ENCODE data around the gene DRG2. TPM values are rescaled to one million over a fixed set of nuclear protein-coding genes. Genes with fewer than 3 reads are reported as not detected.

Gene DRG2
- total RNA-seq, 8 experiments from 2014 or later, result 16.8 to 40.1 (median 25.8) TPM

DNA sequence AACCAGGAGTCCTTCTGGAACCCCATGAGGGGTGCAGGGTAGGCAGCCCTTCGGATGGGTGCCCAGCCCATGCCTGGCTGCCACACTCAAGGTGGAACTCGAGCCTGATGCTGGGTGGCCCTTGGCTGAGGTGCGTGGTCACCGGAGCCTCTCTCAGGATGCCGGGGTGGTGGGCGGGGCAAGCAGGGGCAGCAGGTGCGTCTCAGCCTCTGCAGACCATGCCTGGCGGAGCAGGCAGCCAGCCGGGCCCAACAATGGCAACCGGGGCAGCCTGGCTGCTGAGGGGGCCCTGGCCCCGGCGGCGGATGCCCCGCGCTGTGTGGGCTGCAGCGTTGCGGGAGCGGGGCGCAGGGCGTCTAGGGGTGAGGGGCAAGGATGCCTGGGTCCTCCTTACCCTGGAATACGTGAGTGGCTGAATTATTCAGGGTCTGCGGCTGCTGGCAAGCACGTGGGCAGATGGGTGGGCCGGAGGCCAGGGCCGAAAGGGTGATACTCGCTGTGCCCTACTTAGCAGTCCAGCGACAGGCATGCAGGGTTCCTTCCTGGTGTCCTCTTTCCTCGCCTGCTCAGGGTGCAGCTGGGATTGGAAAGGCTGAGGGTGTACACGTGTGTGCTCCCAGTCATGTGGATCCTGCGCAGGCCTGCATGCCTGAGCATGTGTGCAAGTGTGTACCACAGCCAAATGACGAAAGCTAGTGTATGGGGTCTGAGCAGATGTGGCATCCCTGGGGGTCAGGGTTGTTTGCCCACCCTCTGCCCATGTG is 35.4 kb downstream of the DRG2 start:
- WGBS, 10 experiments, result 24 to 71% (median 40%) methylated on average over 1 to 8 of the region's 31 CpGs; no CpG with 5 or more reads in 7 of the 10 experiments
- peak in 1 of 8 experiments; percentile 43 for ATAC-seq (replicated peaks in 6 of 8)

DNA sequence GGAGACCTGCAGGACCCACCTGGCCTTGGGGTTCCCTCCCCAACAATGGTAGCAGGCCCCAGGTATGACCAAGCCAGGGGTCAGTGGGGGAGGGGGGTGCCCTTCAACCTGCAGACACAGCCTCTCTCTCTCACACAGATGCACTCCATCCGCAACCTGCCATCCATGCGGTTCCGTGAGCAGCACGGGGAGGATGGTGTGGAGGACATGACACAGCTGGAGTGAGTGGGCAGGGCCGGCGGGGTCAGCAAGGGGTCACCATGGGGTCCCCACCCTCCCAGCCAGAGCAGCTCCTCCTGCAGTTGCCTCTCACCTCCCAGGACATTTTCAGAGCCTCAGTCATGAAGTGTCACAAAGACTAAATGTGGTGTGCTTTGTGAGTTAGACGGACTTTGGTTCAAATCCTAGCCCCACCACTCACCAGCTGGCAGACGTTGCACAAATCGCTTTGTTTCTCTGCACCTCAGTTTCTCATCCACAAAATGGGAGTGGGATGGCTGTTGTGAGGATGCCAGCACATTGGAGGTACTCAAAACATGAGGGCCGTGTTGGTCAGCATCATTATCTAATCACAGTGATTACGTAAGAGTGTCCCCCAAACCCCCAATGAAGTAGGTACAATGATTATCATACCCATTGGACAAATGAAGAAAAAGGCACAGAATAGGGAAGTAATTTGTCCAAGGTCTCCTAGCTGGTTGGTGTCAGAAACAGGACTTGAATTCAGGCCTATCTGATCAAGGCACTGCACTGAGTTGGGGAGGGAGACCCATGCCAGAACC is 36.8 kb downstream of the DRG2 start:
- H3K27ac ChIP-seq, result no peak overlapping the region
- in situ Hi-C loops (cut with MboI; ENCODE audit: low pct_unique_long_range_greater_than_20kb in 2 of 9, low sequenced_read_pairs in 9 of 9, unreplicated experiment in 9 of 9), result no loop called here
- peaks cover 3 to 7% of the 10 kb centered on the region in 2 donors for H3K4me1 ChIP-seq (replicated peaks in 1 of 2)
- 28 to 80% (median 60%) methylated on average over 1 to 10 of the region's 11 CpGs; no CpG with 5 or more reads in 5 of the 10 experiments for WGBS, 10 experiments
- ATAC-seq (replicated peaks in 6 of 8), result peak in 4 of 8 experiments; percentile 13 to 74 (median 22)
- H3K4me3 ChIP-seq, result no peak overlapping the region

More for the DNA sequence above, 35.4 kb downstream of the DRG2 start:
- Histone ChIP-seq H3K4me3 (no peak overlapping the region), H3K4me1 (replicated peaks in 1 of 2) (peaks cover 7 to 12% of the 10 kb centered on the region in 2 donors), H3K27ac (no peak overlapping the region)
- in situ Hi-C loops (cut with MboI; ENCODE audit: low pct_unique_long_range_greater_than_20kb in 2 of 9, low sequenced_read_pairs in 9 of 9, unreplicated experiment in 9 of 9), result no loop called here

DNA sequence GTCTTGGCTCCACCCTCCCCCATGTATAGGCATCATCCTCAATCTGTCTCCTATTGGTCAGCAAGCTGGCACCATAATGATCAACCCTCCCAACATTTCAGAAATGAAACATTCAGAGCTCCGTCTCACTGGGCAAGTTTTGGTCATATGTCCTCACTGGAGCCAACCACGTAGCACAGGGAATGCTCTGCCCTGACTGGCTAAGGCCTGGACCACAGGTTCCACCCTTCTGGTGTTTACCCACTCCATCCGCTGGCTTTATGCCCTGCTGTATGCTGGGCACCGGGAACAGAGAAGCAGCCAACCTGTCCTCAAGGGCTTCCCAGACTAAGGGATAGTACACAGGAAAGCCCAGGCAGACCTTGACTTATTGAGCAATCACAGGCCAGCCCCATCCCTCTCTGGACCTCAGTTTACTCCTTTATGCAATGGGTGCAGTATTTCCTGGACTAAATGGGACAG is 41.3 kb downstream of the DRG2 start:
- in situ Hi-C loops (cut with MboI; ENCODE audit: low pct_unique_long_range_greater_than_20kb in 2 of 9, low sequenced_read_pairs in 9 of 9, unreplicated experiment in 9 of 9), result no loop called here
- Histone ChIP-seq H3K27ac (no peak overlapping the region), H3K4me1 (replicated peaks in 1 of 2) (peaks cover 3 to 6% of the 10 kb centered on the region in 2 donors), H3K4me3 (no peak overlapping the region)
- peak in 4 of 8 experiments; percentile 29 to 97 (median 67) for ATAC-seq (replicated peaks in 6 of 8)
- WGBS, 10 experiments, result 0 to 80% (median 40%) methylated on average over 2 of the region's 4 CpGs; no CpG with 5 or more reads in 6 of the 10 experiments

DNA sequence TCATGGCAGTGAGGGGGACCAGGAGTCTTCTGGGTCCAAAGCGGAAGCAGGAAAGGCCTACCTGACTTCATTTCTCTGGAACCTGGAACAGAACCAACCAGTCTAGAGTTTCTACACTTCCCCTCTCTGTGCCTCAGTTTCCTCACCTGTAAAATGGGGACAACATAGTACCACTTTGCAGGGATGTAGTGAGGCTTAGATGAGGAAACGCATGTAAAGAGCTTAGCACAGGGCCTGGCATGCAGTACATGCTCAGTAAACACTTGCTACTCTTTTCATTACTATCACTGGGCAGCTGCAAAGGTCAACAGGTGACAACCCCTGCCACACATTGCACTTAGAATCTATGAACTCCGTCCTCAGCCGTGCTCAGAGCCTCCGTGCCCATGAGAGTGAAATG is 45.0 kb downstream of the DRG2 start:
- no peak for ATAC-seq (replicated peaks in 6 of 8)
- Histone ChIP-seq H3K27ac (no peak overlapping the region), H3K4me3 (no peak overlapping the region), H3K4me1 (replicated peaks in 1 of 2) (no peaks in the 10 kb centered on the region)
- WGBS, 10 experiments, result 40 to 100% (median 83%) methylated on average over 1 to 4 of the region's 5 CpGs; no CpG with 5 or more reads in 3 of the 10 experiments
- in situ Hi-C loops (cut with MboI; ENCODE audit: low pct_unique_long_range_greater_than_20kb in 2 of 9, low sequenced_read_pairs in 9 of 9, unreplicated experiment in 9 of 9), result no loop called here

DNA sequence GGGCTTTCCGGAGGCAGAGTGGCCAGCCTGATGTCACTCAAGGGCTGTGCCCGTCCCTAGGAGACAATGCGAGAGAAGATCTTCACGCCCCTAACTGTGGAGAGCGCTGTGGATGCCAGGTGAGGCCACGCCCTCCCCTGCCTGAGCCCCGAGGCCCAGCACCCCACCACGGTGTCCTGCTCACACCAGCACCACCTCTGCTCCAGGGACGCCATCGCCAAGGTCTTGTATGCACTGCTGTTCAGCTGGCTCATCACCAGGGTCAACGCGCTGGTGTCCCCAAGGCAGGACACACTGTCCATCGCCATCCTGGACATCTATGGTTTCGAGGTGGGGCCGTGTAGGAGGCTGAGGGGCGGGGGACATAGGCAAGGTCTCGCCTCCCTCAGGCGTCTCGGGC is 48.6 kb downstream of the DRG2 start:
- Histone ChIP-seq H3K27ac (no peak overlapping the region), H3K4me3 (no peak overlapping the region), H3K4me1 (replicated peaks in 1 of 2) (peaks cover under 1 to 2% of the 10 kb centered on the region in 2 donors)
- ATAC-seq (replicated peaks in 6 of 8), result peak in 4 of 8 experiments; percentile 6 to 17 (median 12)
- WGBS, 10 experiments, result 63 to 87% (median 70%) methylated on average over 3 to 4 of the region's 19 CpGs; no CpG with 5 or more reads in 7 of the 10 experiments
- in situ Hi-C loops (cut with MboI; ENCODE audit: low pct_unique_long_range_greater_than_20kb in 2 of 9, low sequenced_read_pairs in 9 of 9, unreplicated experiment in 9 of 9), result no loop called here

DNA sequence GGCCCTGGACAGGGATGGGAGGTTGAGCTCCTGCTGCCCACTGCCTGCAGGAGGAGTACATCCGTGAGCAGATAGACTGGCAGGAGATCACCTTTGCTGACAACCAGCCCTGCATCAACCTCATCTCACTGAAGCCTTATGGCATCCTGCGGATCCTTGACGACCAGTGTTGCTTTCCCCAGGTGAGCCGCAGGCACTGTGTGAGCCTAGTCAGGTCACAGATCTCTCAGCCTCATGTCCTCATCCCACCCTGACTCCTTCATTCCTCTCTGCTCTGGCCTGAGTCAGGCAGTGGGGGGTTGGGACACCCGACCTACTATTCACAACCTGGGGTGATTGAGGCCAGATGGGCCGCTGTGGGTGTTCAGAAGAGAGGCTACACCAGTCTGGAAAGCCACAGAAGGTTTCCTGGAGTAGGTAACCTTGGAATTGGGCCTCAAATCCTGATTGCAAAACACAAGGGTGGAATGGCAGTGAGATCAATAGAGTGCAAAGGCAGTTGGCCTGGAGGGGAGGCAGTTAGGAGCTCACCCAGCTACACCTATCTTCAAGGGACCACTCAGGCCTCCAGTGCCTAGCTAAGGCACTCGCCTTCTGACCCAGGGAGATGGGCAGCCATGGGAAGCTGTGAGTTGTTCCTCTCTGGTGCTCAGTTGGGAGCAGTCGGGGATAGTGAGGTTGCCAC is 50.5 kb downstream of the DRG2 start:
- 40 to 100% (median 58%) methylated on average over 1 to 4 of the region's 8 CpGs; no CpG with 5 or more reads in 4 of the 10 experiments for WGBS, 10 experiments
- Histone ChIP-seq H3K4me1 (replicated peaks in 1 of 2) (peaks cover 2% of the 10 kb centered on the region in 2 donors), H3K4me3 (no peak overlapping the region), H3K27ac (no peak overlapping the region)
- in situ Hi-C loops (cut with MboI; ENCODE audit: low pct_unique_long_range_greater_than_20kb in 2 of 9, low sequenced_read_pairs in 9 of 9, unreplicated experiment in 9 of 9), result no loop called here
- ATAC-seq (replicated peaks in 6 of 8), result no peak

DNA sequence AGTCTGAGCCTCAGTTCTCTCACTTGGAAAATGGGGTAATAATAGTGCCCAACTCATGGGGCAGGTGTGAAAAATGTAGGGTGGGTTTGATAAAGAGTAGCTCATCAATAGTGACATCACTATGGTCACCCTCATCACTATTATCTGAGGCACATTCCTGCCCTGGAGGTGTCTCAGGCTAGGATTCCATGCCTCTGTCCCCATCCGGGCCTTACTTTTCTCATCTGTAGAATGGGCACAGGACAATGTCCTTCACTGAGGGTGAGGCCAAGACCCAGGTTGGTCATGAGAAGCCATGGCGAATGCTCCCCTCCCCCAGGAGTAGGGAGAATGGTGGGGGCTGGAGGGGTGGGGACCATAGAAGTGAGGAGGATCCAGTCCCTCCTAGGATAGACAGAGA is 51.3 kb downstream of the DRG2 start:
- no peak overlapping the region for H3K4me3 ChIP-seq
- H3K27ac ChIP-seq, result no peak overlapping the region
- in situ Hi-C loops (cut with MboI; ENCODE audit: low pct_unique_long_range_greater_than_20kb in 2 of 9, low sequenced_read_pairs in 9 of 9, unreplicated experiment in 9 of 9), result no loop called here
- WGBS, 10 experiments, result 83% methylated on average over 1 of the region's 2 CpGs; no CpG with 5 or more reads in 9 of the 10 experiments
- peaks cover 2% of the 10 kb centered on the region in 2 donors for H3K4me1 ChIP-seq (replicated peaks in 1 of 2)
- ATAC-seq (replicated peaks in 6 of 8), result no peak

DNA sequence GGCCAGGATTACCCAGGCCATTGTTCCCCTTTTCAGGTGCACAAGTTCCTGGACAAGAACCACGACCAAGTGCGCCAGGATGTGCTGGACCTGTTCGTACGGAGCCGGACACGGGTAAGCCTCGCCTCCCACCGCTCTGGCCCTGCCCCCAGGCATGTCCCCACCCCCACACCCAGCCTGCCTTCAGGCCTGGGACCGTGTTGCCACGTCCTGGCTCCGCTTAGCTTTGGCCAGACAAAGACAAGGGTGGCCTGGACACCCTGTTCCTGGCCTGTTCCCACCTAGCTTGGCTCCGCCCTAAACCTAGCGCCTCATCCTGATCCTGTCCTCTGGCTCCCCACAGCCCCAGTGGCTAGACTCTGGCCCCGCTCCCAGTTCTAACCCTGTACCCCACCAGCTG is 51.8 kb downstream of the DRG2 start:
- no CpG with 5 or more reads among the region's 14 CpGs for WGBS, 10 experiments

DNA sequence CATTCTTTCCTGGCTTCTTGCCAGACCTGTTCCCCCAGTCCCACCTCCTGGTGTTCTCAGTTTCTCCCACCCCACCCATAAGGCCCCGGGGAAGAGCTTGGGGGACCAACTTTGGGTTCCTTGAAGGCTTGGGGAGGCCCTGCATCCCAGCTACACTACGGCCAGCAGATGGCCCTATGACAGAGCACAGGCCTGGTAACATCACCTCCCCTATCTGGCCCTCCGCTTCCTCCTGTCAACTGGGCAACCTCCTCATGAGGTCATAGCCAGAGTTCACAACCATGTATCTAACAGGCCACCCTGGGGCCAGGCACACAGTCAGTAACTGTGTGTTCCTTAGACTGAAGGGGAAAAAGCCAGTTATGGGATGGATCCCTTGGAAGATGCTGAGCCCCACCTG is 52.2 kb downstream of the DRG2 start:
- H3K4me1 ChIP-seq (replicated peaks in 1 of 2), result peaks cover 2% of the 10 kb centered on the region in 2 donors
- WGBS, 10 experiments, result 29% methylated on average over 1 of the region's 3 CpGs; no CpG with 5 or more reads in 9 of the 10 experiments
- in situ Hi-C loops (cut with MboI; ENCODE audit: low pct_unique_long_range_greater_than_20kb in 2 of 9, low sequenced_read_pairs in 9 of 9, unreplicated experiment in 9 of 9), result no loop called here
- peak; percentile 26 to 72 (median 48) for ATAC-seq (replicated peaks in 6 of 8)
- no peak overlapping the region for H3K27ac ChIP-seq
- no peak overlapping the region for H3K4me3 ChIP-seq

More for the DNA sequence above, 51.8 kb downstream of the DRG2 start:
- Histone ChIP-seq H3K4me1 (replicated peaks in 1 of 2) (peaks cover 2% of the 10 kb centered on the region in 2 donors), H3K4me3 (no peak overlapping the region), H3K27ac (no peak overlapping the region)
- peak in 5 of 8 experiments; percentile 9 to 15 (median 9) for ATAC-seq (replicated peaks in 6 of 8)
- in situ Hi-C loops (cut with MboI; ENCODE audit: low pct_unique_long_range_greater_than_20kb in 2 of 9, low sequenced_read_pairs in 9 of 9, unreplicated experiment in 9 of 9), result no loop called here

DNA sequence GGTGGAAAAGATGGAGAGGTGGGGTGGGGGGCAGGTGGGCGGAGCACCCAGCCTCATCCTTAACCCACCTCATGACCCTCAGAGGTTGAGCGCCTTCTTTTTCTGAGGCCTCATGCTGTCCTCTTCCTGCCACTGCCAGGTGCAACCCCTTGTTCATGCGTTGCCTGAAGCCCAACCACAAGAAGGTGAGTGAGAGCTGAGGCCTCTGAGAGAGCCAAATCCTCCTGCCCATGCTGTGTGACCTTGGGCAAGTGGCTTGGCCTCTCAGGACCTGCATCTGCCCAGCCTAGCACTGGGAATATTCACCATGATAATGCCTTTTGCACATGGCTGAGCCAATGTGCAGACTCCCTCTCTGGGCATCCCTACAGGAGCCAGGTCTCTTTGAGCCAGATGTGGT is 52.9 kb downstream of the DRG2 start:
- 0 to 83% methylated on average over 1 of the region's 3 CpGs; no CpG with 5 or more reads in 8 of the 10 experiments for WGBS, 10 experiments
- Histone ChIP-seq H3K4me3 (no peak overlapping the region), H3K4me1 (replicated peaks in 1 of 2) (peaks cover 2% of the 10 kb centered on the region in 2 donors), H3K27ac (no peak overlapping the region)
- ATAC-seq (replicated peaks in 6 of 8), result no peak
- in situ Hi-C loops (cut with MboI; ENCODE audit: low pct_unique_long_range_greater_than_20kb in 2 of 9, low sequenced_read_pairs in 9 of 9, unreplicated experiment in 9 of 9), result no loop called here

DNA sequence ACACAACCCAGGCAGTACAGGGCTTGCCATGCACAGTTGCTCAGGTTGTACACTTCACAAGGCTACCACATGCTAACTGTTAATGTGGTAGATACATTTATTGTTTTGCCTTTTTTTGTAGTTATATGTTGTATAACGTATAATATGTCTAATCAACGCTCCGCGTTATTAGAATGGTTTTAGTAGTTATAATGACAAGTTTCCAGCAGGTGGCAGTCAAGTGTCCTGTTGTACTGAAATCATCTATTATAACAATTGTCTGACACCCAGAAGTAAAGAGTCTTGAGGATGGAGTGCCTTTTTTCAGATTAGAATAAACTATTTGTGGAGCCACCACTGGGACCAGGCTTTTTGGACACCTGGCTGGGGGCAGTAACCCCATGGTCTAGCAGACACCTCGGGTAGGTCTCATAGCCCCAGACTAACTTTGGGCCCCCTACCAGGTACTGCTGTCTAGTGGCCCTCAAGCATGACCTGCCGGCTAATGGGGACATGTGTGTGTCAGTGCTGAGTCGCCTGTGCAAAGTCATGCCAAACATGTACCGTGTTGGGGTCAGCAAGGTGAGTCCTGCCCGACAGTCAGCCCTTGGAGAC is 53.6 kb downstream of the DRG2 start:
- WGBS, 10 experiments, result 0 to 81% (median 20%) methylated on average over 1 to 7 of the region's 9 CpGs; no CpG with 5 or more reads in 2 of the 10 experiments
- H3K4me3 ChIP-seq, result no peak overlapping the region
- H3K27ac ChIP-seq, result no peak overlapping the region
- peaks cover 2% of the 10 kb centered on the region in 2 donors for H3K4me1 ChIP-seq (replicated peaks in 1 of 2)
- in situ Hi-C loops (cut with MboI; ENCODE audit: low pct_unique_long_range_greater_than_20kb in 2 of 9, low sequenced_read_pairs in 9 of 9, unreplicated experiment in 9 of 9), result no loop called here
- ATAC-seq (replicated peaks in 6 of 8), result peak; percentile 7 to 63 (median 26)

DNA sequence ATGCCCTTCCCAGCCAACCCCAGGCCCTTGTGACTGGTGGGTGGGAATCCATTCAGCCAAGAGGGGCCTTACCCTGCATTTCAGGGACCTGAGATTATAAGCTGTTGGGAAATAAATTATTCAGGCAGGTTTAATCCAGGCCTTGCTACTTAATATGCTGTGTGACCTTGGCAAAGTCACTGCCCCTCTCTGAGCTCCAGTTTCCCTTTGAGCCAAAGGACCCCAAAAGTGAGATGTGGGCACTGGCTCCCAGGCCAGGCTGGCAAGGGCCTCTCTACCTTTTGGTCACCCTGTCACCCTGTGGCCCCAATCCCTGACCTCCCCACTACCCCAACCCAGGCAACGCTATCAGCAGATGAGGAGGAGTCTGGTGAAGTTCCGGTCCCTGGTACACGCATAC is 54.7 kb downstream of the DRG2 start:
- WGBS, 10 experiments, result 90 to 100% methylated on average over 1 to 2 of the region's 3 CpGs; no CpG with 5 or more reads in 8 of the 10 experiments
- Histone ChIP-seq H3K4me1 (replicated peaks in 1 of 2) (peaks cover 2% of the 10 kb centered on the region in 2 donors), H3K4me3 (no peak overlapping the region), H3K27ac (no peak overlapping the region)
- in situ Hi-C loops (cut with MboI; ENCODE audit: low pct_unique_long_range_greater_than_20kb in 2 of 9, low sequenced_read_pairs in 9 of 9, unreplicated experiment in 9 of 9), result no loop called here
- no peak for ATAC-seq (replicated peaks in 6 of 8)

All from motor neuron (in vitro differentiated cells).